SW 1271 (cell line): ENCODE data around the gene KCNJ12.
A peak's percentile ranks its signal among the peaks of the same experiment; 100 is the strongest.
"Not testable (repeated sequence)": the region's sequence is repeated elsewhere in the genome, so short reads cannot be mapped to it uniquely, and the experiment has no call there.

Experiments
- DNase-seq, 2 experiments: peaks; one replicate each; lab custom pipeline; 2025; lab: John Stamatoyannopoulos, UW

KCNJ12 gene

DNA sequence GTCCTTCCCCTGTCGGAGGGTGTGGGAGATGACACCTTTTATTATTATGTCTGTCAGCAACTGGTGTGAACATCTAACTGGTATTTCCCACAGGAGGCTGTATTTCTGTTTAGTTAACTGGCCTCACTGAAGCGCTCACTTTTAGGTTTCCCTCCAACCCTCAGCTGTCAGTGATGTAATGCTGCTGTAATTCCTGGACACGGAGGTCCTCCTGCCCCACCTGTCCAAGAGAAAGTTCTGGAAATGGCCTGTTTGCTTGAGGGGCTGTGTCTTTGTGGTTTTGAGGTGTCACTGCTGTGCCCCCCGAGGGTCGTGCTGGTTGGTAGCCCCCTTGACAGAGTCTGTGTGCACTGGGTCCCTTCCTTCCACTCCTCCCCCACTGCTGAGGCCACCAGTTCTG lies 11.5 kb downstream of the KCNJ12 start:
- no peak for DNase-seq

DNA sequence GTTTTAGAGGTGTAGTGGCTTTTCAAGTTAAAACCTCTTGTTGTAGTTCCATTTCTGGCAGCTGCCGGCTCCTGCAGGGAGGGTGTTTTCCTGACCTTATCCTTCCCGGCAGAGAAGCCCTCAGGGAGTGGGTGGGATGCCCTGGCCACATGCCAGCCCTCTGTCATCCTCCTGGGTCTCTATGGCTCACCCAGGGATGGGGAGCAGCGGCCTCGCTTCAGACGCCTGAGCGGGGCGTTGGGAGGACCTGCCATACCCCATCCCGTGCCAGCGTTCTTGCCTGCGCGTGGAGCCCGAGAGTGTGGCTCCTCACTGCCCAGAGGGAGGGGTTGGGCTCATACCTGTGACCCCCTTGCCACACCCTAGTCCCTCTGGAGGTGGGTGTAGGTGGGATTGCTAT lies 11.9 kb downstream of the KCNJ12 start:
- DNase-seq = no peak

DNA sequence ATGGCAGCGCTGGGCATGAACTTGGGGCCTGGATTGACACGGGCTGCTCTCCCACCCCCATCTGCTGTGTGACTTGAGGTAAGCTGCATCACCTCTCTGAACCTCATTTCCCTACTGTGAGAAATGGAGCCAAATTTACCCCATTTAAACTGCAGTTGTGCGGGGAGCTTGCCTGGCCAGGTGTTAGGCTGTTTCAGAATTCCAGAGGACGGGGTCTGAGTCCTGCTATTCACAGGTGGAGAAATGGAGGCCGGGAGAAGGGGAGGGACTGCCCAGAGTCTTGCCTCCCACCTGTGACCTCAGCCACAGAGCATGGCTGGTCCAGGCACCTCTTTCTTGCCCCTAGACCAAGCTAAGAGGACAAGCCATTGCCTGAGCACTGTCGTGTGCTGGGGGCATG lies 12.8 kb downstream of the KCNJ12 start:
- DNase-seq = no peak

DNA sequence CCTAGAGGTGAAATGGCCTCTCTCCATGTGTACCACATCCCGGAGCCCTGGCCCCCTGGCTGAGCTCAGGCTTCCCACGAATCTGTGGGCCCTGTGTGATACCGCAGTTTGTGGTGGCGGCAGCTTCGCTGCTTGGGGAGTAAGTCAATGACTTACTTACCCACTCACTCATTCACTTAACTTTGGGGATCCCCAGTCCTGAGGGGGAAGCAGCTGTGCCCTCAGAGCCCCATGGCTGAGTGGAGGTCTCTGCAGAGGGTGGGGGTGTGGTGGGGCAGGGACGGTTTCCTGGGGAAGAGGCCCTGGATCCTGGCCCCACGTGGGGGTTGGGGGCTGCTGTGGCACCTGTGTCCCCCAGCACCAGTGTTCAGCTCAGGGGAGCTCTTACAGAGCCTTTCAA lies 13.2 kb downstream of the KCNJ12 start:
- no peak for DNase-seq

DNA sequence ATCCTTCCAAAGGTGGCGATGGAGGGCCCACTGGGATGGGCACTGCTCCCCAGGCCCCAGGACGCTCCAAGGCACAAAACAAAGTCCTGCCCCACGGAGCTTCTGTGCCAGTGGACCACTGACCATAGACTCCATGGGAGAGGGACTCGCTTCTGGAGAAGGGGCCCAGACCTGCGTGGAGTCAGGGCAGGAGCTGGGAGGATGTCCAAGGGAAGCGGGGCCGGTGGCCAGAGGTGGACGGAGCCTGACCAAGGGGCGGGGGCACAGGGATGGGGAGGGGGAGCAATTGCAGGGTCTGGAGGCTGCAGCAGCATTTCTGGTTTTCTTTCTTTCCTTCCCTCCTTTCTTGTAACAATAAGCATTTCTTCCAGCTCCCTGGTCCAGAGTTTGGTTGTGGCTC lies 14.1 kb downstream of the KCNJ12 start:
- DNase-seq = no peak

DNA sequence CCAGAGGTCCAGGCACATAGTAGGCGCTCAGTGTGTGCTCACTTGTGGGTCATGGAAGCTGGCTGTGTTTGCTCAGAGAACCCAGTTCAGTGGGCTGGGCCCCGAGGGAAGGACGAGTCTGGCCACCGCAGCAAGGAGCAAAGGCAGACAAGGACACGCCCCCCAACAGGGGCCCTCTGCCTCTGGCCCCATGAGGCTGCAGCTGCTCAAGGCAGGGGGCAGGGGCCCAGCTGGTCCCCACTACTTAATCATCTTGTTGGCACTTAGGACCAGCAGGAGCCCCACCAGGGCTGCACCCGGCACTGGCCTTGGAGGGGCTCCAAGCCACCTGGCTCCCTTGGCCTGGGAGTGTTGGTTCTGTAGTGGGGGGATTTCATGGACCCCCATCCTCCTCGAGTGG lies 16.1 kb downstream of the KCNJ12 start:
- no peak for DNase-seq

DNA sequence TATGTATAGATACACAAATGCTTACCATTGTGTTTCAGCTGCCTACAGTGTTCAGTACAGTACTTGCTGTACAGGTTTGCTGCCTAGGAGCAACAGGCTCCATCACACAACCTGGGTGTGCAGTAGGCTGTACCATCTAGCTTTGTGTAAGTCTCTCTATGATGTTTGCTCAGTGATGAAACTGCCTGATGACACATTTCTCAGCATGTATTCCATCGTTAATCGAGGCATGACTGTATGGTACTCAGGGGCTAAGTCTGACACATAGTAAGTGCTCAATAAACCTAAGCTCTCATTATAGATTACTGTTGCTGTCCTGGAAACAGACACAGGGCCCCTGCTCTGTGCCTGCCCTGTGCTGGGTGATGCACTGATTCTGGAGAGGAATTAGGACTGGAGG lies 18.1 kb downstream of the KCNJ12 start:
- no peak for DNase-seq

DNA sequence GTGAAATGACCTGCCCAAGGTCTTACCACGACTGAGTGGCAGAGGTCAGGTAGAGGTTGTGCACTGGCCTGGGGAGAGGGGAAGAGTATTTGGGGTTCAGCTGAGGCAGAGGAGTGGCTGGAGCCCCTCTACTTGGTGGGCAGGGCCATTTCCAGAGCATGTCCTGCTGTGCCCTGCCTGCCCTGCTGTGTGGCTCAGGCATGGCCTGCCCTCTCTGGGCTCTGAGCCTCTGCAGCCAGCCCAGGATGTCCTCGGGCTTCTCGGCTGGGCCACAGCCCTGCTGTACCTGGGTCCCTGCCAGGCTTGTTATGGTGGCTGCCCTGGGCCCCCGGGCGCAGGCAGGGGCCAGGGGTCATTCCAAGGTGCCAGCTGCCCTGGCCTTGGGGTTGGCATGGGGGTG lies 19.6 kb downstream of the KCNJ12 start:
- DNase-seq = no peak

DNA sequence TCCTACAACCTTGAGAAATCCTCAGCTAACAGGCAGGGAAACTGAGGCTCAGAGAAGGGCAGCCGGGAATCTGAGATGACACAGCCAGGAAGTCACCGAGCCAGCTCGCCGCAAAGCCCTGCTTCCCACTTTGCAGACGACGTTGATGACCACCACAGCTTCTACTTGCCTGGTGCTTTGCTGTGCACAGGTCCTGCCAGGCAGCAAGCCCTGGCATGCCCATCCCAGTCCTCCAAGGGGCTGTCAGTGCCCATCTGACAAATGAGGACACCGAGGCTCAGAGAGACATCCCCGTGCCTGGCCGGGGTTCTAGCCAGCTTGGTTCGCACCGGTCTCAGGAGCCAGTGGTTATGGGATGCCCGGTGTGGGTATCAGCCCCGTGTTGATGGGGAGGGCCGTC lies 20.1 kb downstream of the KCNJ12 start:
- DNase-seq = no peak

DNA sequence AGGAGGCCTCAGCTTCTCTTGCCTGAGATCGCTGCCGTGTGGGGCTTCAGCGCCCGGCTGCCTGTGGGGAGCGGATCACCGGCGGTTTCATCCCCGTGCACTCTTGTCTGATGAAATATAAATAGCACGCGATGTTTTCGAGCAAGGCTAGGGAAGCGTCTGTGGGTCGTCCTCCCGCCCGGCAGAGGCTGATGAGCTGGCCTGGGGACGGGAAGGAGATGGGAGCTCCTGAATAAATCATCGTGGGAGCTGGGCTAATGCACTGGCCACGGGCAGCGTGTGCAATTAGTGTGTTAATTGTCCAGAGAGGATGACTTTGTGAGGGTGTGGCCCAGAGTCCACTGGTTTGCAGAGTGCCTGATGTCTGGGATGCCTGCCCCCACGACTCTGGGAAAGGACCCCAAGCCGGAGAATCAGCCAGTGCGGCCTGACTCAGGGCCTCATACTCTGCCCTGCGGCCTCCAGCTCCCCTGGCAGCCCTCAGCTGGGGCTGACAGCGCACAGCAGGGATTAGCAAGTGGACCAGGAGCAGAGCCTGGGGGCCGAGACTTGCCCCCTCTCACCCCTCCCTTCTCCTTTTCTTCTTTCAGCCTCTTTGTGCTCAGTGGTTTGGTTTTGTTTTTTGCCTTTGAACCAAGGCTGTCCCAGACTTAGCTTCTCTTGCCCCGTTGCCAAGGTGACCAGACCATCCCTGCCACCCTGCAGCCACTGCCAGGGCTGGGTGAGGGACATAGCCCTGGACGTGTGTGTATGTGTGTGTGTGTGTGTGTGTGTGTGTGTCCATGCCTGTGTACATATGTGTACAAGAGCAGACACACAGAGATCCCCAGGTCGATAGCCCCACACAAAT lies 21.4 kb downstream of the KCNJ12 start:
- no peak for DNase-seq

DNA sequence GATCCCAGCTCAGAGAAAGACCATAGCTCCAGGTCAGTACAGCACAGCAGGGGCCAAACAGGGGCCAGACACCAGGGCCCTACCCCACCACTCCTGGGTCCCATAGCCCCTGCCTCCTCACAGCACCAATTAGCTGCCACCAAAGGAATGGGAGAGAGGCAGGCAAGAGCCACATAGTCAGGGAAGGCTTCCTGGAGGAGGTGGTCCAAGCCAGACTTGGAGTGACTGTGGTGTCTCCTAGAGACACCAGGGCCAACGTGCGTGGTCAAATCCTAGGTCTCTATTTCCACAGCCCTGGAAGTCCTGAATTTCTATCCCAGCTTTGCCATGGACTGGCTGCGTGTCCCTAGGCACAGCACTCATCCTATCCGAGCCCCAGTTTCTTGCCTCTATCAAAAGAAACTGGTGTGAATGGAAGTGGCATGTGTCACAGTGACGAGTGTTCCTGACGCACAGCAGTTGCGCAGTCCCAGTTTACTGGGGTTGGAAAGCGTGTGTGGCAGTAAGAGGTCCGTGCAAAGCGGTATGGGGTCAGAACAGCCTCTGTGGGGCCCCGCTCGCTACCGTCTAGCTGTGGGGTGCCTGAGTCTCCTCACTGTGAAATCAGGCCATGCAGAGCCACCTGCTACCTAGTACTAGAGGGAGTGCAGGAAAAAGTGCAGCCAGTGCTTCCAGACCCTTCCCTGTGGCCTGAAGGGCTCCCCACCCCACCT lies 23.5 kb downstream of the KCNJ12 start:
- no peak for DNase-seq

DNA sequence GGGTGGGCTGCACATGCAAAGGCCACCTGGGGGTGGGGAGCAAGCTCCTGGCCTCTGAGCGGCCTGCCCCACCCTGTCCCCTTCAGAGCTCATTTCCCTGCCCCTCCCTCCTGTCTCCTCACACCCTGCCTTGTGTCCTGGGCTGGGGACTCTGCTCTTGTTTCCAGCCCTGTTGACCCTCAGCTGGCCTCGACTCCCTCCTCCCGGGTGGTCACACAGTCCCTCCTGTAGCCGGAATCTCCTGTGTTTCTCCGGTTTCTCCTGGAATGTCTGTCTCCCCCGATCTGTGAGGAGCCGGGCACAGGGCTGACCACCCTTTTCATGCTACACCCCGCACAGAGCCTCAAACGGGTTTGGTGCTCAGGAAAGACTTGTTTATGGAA lies 24.0 kb downstream of the KCNJ12 start:
- not testable (repeated sequence) for DNase-seq

DNA sequence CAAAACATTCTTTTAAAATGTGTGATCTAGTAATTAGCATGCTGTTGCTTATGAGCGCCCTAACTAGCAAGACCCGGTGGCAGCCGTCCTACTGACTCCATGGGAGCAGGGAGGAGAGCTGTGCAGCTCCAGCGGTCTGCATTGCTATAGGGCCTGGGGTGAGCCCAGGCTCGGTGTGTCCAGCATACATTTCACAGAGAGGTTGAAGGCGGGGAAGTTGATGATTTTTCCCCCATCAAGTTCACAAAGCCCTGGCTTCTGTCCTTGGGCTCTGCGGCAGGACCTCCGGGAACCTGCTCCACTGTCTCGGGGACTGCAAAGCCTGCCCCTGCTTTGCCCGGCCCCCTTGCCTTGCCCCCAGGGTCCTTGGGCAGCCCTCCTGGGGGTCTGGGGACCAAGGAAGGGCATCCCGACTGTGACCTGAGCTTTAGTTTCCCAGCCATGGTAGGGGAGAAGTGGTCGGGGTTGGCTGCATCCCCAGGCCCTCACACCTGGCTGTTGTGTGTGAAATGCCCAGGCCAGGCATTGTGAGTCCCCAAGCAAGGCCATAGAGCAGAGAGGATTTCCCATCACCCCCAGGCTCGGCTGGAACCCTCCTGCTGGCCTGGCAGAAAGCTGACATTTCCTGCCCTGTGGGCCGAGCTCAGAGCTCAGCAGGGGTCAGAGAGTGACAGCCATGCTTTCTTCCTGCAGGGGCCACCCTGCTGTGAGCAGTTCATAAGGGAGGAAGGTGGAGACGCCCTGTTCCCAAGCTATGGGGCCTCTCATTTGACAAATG lies 24.8 kb downstream of the KCNJ12 start:
- peak in 1 of 2 experiments; percentile 37 for DNase-seq

DNA sequence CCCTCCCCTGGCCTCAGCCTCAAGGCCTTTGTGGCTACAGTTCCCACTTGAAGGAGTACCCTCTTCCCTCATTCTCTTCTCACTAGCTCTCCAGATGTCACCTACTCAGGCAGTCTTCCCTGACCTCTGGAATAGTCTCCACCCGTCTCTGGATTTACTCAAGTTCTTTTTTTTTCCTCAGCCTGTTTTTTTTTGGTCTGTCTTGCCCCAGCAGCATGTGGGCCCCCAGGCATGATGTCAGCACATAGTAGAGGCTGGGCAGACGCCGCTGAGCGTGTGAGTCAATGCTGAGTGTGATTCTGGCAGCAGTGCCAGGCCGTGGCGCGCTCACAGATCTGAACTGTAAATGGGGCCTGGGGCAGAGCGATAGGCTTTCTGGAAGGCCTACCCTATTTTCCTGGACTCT lies 26.0 kb downstream of the KCNJ12 start:
- DNase-seq = peak; percentile 68 to 77

DNA sequence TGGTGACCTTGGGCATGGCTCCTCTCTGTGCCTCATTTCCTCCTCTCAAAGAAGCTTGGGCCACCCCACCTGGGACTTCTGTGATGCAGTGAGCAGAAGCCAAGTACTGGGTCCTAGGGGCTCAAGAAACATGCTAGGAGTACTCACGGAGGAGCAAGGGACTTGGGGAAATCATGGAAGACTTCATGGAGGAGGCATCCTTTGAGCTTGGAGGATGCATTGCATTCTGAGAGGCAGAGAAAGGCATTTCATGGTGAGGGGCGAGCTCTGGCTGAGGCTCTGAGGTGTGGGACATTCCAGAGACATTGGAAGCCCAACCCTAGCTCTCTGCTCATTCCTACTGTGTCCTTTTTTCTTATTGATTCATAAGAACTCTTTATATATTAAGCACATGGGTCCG lies 26.8 kb downstream of the KCNJ12 start:
- not testable (repeated sequence) for DNase-seq

DNA sequence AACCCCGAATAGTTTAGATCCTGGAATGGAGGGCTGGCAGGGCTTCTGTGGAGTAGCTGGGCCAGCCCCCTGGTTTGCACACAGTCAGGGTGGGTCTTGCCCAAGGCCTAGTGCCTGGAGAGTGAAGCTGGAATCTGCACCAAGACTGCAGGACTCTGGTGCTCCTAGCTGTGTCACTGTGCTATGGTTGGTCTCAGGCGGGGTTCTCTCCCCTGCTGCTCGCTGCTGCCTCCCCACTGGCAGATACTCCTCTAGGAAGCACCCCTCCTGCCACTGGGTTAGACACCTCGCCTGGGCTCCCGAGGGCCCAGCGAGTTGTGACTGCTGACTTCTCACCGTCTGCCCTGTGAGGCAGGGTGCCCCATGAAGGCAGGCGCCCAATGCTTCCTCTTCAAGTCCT lies 27.9 kb downstream of the KCNJ12 start:
- not testable (repeated sequence) for DNase-seq

DNA sequence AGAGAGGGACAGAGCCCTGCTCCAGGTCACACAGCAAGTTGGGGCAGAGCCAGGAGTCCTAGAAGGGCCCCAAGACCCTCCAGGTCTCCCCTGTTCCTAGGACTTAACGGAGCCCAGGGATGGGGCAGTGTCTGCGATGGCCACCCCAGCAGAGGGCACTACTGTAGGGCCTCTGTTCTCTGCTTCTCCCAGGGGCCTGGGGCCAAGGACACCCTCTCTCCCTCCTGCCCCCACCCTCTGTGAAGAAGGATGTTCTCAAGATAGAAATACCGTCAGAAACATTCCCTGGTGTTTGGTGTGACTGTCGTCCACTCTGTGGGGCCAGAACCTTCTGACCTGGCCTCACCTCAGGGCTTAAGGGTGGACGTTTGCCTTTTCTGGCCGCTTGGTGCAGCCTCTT lies 28.4 kb downstream of the KCNJ12 start:
- not testable (repeated sequence) for DNase-seq

DNA sequence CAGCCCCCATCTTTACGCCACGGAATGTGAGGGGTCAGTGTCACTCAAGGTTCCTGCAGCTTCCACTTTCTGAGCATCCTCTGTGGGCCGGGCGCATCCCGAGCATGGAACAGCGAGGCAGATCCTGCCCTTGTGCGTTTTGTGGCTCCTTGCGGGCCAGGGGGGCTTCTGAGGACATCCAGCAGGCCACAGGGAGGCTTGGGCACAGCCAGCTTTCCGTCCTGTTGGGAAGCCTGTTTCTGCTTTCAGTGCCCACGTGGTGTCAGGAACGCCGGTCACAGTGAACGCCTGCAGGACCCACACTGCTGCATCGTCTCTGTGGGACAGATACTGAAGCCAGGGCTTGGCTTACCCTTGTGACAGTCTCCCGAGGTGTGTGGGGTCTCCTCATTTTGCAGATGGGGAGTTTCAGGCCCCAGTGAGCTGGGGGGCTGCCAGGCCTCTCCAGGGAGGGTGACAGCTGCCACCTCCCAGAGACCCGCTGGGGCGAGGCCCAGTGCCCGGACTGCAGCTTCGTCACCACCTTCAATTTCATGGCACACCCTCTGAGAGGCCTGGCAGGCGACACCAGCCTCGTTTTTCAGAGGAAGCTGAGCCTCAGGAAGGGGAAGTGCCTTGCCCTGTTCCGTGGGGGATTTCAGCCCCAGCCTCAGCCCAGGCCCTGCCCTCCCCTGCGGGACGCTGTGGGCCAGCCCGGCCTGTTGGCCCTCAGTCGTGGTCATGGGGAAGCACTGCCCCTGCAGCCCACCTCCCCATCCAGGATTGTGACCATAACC lies 29.0 kb downstream of the KCNJ12 start:
- DNase-seq = not testable (repeated sequence)

DNA sequence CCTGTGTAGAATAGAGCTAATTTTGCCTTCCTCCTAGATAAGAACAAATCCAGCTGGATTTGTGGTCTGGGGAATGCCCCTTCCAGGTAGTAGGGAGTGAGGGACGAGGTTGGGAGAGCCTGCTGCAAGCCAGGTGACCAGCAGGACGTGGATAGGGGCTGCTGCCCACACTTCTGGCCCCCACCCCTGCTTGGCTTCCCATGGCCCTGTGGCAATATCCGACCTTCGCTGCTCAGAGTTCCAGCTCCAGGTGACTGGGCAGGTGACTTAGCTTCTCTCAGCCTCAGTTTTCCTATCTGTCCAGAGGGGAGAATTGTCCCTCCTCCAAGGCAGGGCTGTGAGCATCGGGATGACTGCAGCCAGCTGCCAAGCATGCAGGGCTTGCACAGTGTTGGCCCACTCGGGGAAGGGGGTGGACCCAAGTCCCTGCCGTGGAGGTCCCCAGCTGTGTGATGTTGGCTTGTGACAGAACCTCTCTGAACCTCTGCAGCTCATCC lies 29.8 kb downstream of the KCNJ12 start:
- DNase-seq = not testable (repeated sequence)

DNA sequence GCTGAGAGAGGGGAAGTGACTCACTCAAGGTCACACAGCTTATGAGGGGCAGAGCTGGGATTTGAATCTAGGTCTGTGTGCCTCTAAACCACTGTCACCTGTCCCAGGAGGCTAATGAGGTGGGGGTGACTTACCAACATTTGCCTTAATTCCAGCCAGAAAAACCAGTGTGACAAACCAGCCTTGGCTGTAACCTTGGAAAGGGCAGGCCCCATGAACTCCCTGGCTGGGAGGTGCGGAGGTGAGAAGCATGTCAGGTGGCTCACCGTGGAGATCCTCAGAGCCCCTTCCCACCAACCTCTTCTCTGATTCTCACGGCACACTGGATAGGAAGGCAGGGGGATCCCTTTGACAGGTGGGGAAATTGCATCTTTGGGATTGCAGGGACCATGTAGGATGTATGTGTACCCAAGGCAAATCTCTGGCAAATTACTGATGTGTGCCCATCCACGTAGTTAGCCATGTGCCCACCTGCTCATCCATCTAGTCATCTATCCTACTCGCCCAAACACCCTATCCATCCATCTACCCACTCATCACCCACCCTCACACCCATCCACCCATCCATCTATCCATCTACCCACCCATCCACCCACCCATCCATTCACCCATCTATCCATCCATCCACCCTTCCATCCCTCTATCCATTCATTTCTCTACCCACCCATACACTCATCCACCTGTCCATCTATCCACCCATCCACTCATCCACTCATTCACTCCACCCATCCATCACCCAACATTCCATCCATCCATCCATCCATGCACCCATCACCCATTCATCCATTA lies 30.7 kb downstream of the KCNJ12 start:
- DNase-seq = not testable (repeated sequence)

DNA sequence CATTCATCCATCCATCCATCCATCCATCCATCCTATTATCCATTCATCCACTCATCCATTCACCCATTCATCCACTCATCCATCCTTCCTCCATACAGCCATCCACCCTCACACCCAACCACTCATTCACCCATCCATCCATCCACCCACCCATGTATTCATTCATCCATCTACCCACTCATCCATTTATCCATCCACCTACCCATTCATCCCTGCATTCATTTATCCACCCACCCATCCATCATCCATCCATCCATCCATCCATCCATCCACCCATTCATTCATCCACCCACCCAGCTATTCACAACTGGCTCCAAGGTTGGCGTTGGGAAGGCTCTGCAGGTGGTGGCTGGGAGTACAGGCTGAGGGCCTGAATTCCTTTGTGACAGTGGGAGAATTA lies 31.6 kb downstream of the KCNJ12 start:
- not testable (repeated sequence) for DNase-seq
